Lower lobe of right lung (tissue), 2 donors: ENCODE data around the gene SHLD2. TPM values are rescaled to one million over a fixed set of nuclear protein-coding genes. Genes with fewer than 3 reads are reported as not detected.
A peak's percentile ranks its signal among the peaks of the same experiment; 100 is the strongest.
"Not testable (repeated sequence)": the region's sequence is repeated elsewhere in the genome, so short reads cannot be mapped to it uniquely, and the experiment has no call there.

ENCODE experiments used
- ATAC-seq, 2 donors: fragments of 200-7000 bp; cut with Tn5 transposase; one replicate each; pipeline ENCODE4 v1.9.1; 2020 to 2022; ENCODE audit warnings: mild to moderate bottlenecking in 2 of 2, moderate library complexity in 2 of 2
- DNase-seq: peaks from one replicate; pipeline ENCODE4 v3.0.0-alpha.2; 2020
- H3K27ac ChIP-seq: fragments of 200-600 bp; one replicate; pipeline ENCODE4 v1.8.0; 2022
- H3K27me3 ChIP-seq: fragments of 200-600 bp; one replicate; pipeline ENCODE4 v1.8.0; 2022; ENCODE audit warnings: low read depth
- H3K36me3 ChIP-seq: fragments of 200-600 bp; one replicate; pipeline ENCODE4 v1.8.0; 2022; ENCODE audit warnings: mild to moderate bottlenecking
- H3K4me1 ChIP-seq: fragments of 200-600 bp; one replicate; pipeline ENCODE4 v1.8.0; 2022
- H3K4me3 ChIP-seq: fragments of 200-600 bp; one replicate; pipeline ENCODE4 v1.8.0; 2022; ENCODE audit warnings: mild to moderate bottlenecking
- H3K9me3 ChIP-seq: fragments of 200-600 bp; one replicate; pipeline ENCODE4 v1.8.0; 2022
- CTCF ChIP-seq: fragments of 200-600 bp; IDR thresholded peaks from one replicate; pipeline ENCODE4 v1.8.0; 2022; ENCODE audit warnings: antibody characterized with exemption, mild to moderate bottlenecking
- intact Hi-C: fragments of 100-400 bp; cut with DNase I; formaldehyde crosslinking; loops from one replicate; pipeline ENCODE4 v1.11.0; 2022
- total RNA-seq: library from RNA; stranded (reverse); fragmentation: NEBNext Ultra II Directional; extraction: Animal tissue kit (Norgen Biotek cat#: 25700); gene quantifications from one replicate; pipeline ENCODE4 v1.2.1, GENCODE V29; 2021
- donor health status: DM: no; HTN: yes; CAD: no; lungs with severe emphysema.

SHLD2 gene
- total RNA-seq, 1 donor from 2014 or later: 23.2 TPM

GRCh38 chr10:87105446-87106124 is 10.6 kb downstream of the SHLD2 start:
- Histone ChIP-seq H3K4me3 (no peak overlapping the region), H3K36me3 (peaks cover 53% of the 10 kb centered on the region), H3K27me3 (no peaks in the 10 kb centered on the region), H3K4me1 (no peaks in the 10 kb centered on the region), H3K27ac (no peak overlapping the region), H3K9me3 (no peaks in the 10 kb centered on the region)
- no peak for DNase-seq
- no peak for ATAC-seq
- intact Hi-C loops: no loop called here
- no peak for TF ChIP-seq CTCF

- ATAC-seq, H3K27me3 ChIP-seq, H3K36me3 ChIP-seq, H3K27ac ChIP-seq, DNase-seq, H3K9me3 ChIP-seq, H3K4me3 ChIP-seq, H3K4me1 ChIP-seq, intact Hi-C loops: not testable (repeated sequence)
These were observed 23.1 kb downstream of the SHLD2 start for GRCh38 chr10:87118122-87118521.

- ATAC-seq, H3K27me3 ChIP-seq, intact Hi-C loops, H3K9me3 ChIP-seq, H3K4me1 ChIP-seq, H3K4me3 ChIP-seq, DNase-seq, H3K36me3 ChIP-seq, H3K27ac ChIP-seq: not testable (repeated sequence)
These were observed 24.0 kb downstream of the SHLD2 start for GRCh38 chr10:87119029-87119428.

- H3K4me3 ChIP-seq, H3K36me3 ChIP-seq, DNase-seq, H3K4me1 ChIP-seq, H3K9me3 ChIP-seq, H3K27ac ChIP-seq, intact Hi-C loops, H3K27me3 ChIP-seq, ATAC-seq: not testable (repeated sequence)
These were observed 28.3 kb downstream of the SHLD2 start for GRCh38 chr10:87123351-87123750.

GRCh38 chr10:87127048-87127447 is 32.0 kb downstream of the SHLD2 start:
- intact Hi-C loops, H3K27me3 ChIP-seq, H3K4me3 ChIP-seq, H3K9me3 ChIP-seq, H3K36me3 ChIP-seq, H3K4me1 ChIP-seq, H3K27ac ChIP-seq, DNase-seq, ATAC-seq: not testable (repeated sequence)

- DNase-seq, H3K27ac ChIP-seq, ATAC-seq, H3K4me3 ChIP-seq, H3K27me3 ChIP-seq, H3K4me1 ChIP-seq, intact Hi-C loops, H3K9me3 ChIP-seq, H3K36me3 ChIP-seq: not testable (repeated sequence)
These were observed 32.7 kb downstream of the SHLD2 start for GRCh38 chr10:87127607-87128156.

GRCh38 chr10:87132176-87132575 is 37.2 kb downstream of the SHLD2 start:
- H3K27ac ChIP-seq, H3K36me3 ChIP-seq, intact Hi-C loops, H3K4me3 ChIP-seq, H3K4me1 ChIP-seq, DNase-seq, ATAC-seq, H3K9me3 ChIP-seq, H3K27me3 ChIP-seq: not testable (repeated sequence)

GRCh38 chr10:87133936-87134335 is 38.9 kb downstream of the SHLD2 start:
- H3K27ac ChIP-seq, H3K9me3 ChIP-seq, intact Hi-C loops, DNase-seq, H3K36me3 ChIP-seq, H3K4me1 ChIP-seq, ATAC-seq, H3K4me3 ChIP-seq, H3K27me3 ChIP-seq: not testable (repeated sequence)

- H3K27me3 ChIP-seq, H3K4me1 ChIP-seq, intact Hi-C loops, H3K4me3 ChIP-seq, H3K36me3 ChIP-seq, H3K27ac ChIP-seq, H3K9me3 ChIP-seq, DNase-seq: not testable (repeated sequence)
- peak in 1 of 2 donors; percentile 41 for ATAC-seq
These were observed 39.4 kb downstream of the SHLD2 start for GRCh38 chr10:87134440-87134839.

GRCh38 chr10:87137478-87137877 is 42.5 kb downstream of the SHLD2 start:
- H3K4me1 ChIP-seq, intact Hi-C loops, H3K9me3 ChIP-seq, H3K27ac ChIP-seq, DNase-seq, ATAC-seq, H3K27me3 ChIP-seq, H3K36me3 ChIP-seq, H3K4me3 ChIP-seq: not testable (repeated sequence)

- H3K27me3 ChIP-seq, DNase-seq, H3K4me1 ChIP-seq, H3K9me3 ChIP-seq, H3K4me3 ChIP-seq, intact Hi-C loops, H3K27ac ChIP-seq, H3K36me3 ChIP-seq: not testable (repeated sequence)
- ATAC-seq: peak; percentile 38 to 67
These were observed 47.5 kb downstream of the SHLD2 start for GRCh38 chr10:87142230-87143108.

GRCh38 chr10:87143109-87143418 is 48.1 kb downstream of the SHLD2 start:
- H3K9me3 ChIP-seq, H3K4me3 ChIP-seq, H3K27me3 ChIP-seq, H3K4me1 ChIP-seq, intact Hi-C loops, H3K36me3 ChIP-seq, DNase-seq, H3K27ac ChIP-seq: not testable (repeated sequence)
- ATAC-seq: peak in 1 of 2 donors; percentile 43

GRCh38 chr10:87145598-87145997 is 50.6 kb downstream of the SHLD2 start:
- H3K27ac ChIP-seq, H3K4me1 ChIP-seq, H3K36me3 ChIP-seq, H3K4me3 ChIP-seq, ATAC-seq, intact Hi-C loops, H3K9me3 ChIP-seq, DNase-seq, H3K27me3 ChIP-seq: not testable (repeated sequence)
